ENCODE results near the gene TMEM31.

The TMEM31 gene, protein sequence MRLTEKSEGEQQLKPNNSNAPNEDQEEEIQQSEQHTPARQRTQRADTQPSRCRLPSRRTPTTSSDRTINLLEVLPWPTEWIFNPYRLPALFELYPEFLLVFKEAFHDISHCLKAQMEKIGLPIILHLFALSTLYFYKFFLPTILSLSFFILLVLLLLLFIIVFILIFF

DNA sequence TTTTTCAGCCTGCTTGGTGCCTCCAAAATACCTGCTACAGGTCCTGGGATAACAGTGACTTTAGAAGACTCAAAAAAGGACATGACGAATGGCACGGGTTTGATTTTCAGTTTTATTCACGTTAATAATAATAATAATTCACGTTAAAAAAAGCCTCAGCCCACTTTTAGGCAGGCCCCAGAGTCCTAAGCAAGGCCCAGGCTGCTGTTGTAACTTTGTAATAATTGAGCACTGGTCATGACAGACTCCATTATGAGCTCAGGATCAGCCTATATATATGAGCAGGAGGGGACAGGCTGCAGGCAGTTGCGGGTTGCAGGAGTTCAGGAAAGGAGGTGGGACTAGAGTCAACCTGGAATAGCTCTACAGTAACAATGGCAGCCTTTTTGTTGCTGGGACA is at the start of gene TMEM31:
TSS of gene TMEM31 (plus strand) at position 301 of the 400 bp plus-strand sequence. CDS start 1,350 bp downstream, outside the sequence.
- no peak for DNase-seq

DNA sequence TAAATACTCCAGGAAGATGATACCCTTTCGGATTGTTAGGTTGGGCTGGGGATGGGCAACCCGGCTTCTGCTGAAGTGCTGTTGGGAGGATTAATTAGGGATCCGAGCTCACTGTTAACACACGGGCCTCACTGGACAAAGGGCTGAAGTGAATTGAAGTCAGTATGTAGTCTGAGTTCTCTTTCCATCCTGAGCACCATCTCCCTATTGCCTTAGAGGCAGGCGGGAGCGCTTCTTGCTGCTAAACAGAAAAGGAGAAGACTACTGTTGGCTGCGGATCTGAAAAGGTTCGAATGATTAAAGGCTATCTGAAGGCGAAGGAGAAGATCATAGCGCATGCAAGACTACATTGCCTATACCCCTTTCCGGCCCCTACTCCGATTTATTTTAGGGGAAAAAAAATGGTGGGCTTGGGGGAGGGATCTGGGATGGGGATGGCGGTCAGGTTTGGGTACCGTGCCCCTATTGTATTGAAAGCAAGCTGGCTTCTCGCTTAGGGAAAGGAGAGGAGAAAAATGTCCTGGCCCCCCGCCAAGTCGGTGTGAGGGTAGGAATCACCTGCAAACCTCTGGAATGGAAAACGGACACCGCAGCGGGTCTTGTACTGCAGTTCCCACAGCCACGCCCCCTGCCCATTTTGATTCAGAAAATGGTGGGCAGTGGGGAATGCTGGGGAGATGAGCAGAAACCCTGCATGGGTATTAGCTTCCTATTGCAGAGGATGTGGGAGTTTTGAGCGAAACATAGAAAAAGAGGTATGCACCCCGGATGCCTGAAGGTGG is 46.5 kb upstream of the TMEM31 start:
- DNase-seq: no peak

- no peak for DNase-seq
Observed at GRCh38 chrX:103666202-103667107, 44.3 kb upstream of the TMEM31 start.

DNA sequence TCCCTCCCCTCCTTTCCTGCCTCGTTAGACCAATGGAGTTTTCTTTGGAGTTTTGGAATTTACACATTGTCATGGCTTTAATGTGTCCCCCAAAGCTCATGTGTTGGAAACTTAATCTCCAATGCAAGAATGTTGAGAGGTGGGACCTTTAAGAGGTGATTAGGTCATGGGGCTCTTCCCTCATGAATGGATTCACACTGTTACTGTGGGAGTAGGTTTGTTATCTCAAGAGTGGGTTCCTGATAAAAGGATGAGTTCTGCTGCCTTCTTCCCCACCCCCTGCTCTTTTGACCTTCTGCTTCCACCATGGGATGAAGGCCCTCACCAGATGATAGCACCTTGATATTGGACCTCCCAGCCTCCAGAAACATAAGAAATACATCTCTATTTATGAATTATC is 41.0 kb upstream of the TMEM31 start:
- no peak for DNase-seq

- no peak for DNase-seq
Observed at GRCh38 chrX:103674531-103675454, 35.9 kb upstream of the TMEM31 start.

- DNase-seq: no peak
Observed at GRCh38 chrX:103678199-103678993, 32.3 kb upstream of the TMEM31 start.

GRCh38 chrX:103681443-103681842 is 29.3 kb upstream of the TMEM31 start:
- no peak for DNase-seq

DNA sequence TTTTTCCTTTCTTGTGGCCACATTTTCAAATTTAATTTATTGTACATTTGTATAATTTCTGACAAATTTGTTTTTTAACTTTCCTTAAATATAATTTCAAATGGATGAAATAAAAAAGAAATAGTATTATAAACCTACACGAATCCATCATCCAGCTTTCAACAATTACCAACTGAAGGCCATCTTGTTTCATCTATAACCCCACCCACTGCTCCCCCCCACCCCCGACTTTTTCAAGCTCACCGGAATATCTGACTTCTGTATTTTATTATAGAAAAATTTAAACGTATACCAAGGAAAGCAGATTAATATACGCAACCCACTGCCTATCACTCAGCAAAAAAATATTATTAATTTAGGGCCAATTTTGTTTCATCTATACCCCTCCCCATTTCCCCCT is 25.3 kb upstream of the TMEM31 start:
- no peak for DNase-seq

DNA sequence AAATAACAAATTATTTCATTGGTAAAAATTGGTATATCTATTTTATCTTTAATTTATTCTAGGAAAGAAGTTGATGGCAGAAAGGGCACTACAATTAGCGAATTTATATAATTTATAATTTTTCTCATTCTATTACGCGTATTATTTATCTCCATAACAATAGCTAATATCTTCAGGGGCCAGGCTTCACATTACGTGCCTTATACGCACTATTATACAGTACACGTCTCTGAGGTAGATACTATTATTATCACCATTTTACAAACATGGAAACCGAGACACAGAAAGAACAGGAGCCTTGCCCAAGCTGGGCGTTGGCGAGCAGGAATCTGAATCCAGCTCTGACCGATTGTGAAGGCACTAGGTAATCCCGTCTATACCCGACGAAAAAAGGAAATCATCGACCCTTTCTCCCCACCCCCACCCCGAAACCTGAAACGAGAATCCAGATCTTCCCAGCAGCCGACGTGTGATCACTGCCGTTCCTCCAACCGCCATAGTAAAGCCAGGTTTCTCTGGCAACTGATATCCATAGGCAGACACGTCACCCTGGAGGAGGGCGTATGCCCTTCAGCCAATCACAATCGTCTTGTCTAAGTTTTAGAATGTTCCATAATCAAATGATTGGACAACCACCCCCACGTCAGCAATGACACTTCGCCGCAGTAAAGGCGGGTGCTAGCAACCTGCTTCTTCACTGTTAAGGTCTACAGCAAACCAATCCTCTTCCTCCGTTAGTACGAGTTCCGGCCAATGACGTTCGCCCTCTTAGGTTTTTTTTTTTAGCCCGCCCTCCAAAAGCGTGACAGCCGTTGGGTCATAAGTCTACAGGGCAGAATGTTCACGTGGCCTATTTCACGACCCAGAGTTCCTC is 24.3 kb upstream of the TMEM31 start, which contains the start of gene MORF4L2:
TSS of gene MORF4L2 (minus strand) at position 501 of the 874 bp plus-strand sequence. CDS start 9,672 bp downstream, outside the sequence.
- DNase-seq: peak; percentile 91

GRCh38 chrX:103687073-103687695 is 23.5 kb upstream of the TMEM31 start:
- DNase-seq: peak; percentile 53

DNA sequence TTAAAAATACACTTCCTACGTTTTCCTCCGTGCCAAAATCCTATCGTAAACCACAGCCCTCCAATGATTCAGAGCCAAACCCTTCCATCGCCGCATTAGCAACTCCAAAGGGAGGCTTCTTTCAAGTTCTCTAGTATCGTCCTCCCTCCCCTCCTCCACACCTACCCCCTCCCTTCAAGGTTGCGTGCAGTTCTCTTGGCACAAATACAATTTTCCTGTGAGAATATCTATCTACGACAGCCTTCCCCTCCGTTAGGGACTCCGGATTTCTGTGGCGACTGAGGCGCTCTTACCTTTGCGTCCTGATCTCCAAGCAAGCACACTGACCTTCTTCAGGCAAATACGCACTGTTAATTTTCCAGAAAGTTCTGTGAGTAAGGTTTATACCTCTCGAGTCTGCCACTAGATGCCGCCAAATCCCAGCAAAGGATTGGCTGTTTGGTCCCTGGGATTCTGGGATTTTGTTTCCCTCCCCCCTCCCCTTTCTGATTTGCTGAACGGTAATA is 23.0 kb upstream of the TMEM31 start:
- DNase-seq: peak; percentile 43

DNA sequence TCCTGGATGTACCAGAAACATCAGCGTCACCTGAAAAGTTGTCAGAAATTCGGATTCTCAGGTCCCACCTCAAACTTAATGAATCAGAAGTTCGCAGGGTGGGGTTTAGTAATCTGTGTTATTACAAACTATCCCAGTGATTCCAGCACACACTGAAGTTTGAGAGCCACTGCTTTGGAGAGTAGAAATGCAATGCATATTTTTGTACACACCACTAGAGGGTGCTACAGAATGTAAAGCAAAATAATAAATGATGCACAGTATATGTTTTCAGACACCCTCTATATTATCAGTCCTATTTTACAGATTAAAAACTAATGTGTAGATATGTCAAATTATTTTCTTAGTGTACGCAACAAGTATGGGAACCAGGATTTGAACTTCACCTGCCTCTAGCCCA is 21.8 kb upstream of the TMEM31 start:
- DNase-seq: peak; percentile 30

DNA sequence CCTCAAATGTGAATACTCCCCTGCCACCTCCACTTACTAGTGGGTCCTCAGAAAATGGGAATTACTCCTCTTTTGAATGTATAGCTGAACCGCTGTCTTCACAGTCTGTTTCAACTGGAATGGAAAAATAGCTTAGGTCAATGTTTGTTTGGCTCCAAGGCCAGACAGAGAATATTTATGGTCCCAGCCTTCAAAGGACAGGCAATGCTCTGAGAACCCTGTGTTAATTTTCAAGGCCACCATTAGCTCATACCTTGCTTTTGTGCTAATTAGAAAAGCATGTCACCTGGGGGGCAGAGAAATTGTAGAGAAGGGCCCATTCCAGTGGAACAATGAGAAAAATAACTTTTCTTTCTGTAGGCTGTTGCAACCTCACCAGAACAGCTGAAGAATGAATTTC is 19.6 kb upstream of the TMEM31 start:
- DNase-seq: no peak

GRCh38 chrX:103697687-103698086 is 13.0 kb upstream of the TMEM31 start:
- no peak for DNase-seq

DNA sequence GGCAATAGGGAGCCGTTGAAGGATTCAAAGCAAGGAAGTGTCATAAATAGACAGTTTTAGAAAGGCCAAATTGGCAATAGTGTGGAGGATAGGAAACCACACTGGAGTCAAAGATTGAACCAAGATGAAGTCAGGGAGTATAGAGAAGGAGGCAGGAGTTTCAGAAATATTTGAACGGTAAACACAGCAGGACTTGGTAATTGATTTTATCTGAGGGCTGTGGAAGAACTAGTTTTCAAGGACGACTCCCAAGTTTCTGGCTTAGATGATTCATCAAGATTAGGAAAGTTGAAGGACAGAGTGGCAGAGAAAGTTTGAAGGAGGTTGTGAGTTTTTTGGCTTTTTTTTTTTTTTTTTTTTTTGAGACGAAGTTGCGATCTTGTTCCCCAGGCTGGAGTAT is 11.5 kb upstream of the TMEM31 start:
- no peak for DNase-seq

DNA sequence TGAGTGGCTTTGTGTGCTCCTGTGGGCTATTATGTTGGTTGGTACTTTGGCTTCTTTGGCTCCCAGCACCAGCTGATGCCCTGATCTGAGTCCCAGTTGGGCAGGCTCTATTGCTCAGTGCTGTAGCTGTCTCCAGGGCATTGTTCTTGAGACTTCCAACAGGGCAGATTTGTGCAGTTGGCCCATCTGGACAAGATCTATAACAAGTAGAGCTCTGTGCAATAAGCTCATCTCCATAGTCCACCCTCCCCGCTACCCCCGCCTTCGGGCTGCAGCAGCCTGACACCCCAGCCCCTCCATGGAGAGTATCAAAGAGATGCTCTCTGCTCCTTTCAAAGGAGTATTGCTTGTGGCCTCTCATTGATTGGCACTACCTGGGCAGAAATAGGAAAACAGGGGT is 5.8 kb upstream of the TMEM31 start:
- no peak for DNase-seq

GRCh38 chrX:103716962-103717361 is 6.3 kb downstream of the TMEM31 start:
- DNase-seq: no peak

DNA sequence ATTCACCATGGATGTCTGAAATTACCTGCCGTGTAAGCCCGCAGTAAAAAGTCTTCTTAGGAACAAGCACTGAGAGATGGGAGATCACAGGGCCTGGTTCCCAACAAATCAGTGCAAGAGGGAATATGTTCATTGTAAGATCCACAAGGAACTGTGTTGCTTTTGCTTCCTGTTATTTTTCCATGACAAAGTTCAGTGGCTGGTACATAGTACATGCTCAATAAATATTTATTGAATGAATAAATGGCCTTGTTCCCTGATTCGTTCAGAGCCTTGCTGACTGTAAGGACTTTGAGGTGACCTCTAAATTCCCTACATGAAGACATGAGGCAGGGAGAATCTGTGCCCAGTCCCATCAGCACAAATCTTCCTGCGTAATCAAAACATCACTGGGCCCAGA is 7.4 kb downstream of the TMEM31 start:
- no peak for DNase-seq

DNA sequence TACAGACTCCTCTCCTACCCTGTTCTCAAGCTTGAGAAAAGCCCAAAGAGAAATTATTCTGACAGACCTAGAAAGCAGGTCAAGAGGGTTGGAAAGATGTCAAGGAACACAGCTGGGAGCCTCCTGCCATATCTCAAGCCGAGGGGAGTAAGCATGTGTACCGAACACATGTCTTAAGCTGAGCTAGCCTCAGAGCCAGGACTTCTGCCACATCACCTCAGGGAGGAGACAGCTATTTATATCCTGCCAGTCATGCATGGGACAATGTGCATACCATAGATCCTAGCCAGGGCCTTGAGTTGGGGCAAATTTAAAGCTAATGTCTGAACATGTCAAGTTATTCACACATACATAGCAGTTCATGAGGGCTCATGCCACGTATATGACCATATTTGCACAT is 11.8 kb downstream of the TMEM31 start:
- no peak for DNase-seq

DNA sequence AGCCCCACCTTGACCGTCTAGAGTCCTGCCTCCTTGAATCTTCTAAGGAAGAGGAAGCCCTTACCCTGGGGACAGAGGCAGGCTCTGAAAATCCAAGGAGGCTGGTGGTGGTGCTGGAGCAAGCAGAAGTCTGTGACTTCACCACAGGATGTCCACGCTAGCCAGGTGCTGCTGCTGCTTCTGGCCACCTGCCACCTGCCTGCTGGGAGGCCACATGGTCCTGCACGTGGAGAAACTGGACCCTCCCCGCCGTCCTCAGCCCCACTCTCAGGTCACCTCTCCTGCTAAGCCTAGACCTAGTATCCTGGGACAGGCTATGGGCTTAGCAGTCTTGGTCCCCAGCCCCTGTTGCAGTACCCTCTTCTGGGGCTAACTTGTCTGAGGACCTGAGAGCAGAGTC is 15.8 kb downstream of the TMEM31 start:
- DNase-seq: no peak

Data from NCI-H1417 treated with DMSO at 0.1 percent for 48 hours (cell line).